CMK (cell line): Measurements from ENCODE around the gene SVOPL.
"Not testable (repeated sequence)": the region's sequence is repeated elsewhere in the genome, so short reads cannot be mapped to it uniquely, and the experiment has no call there.

Experiments used
- DNase-seq: peaks from one replicate; pipeline ENCODE4 v3.0.0-alpha.2; 2010; ENCODE audit warnings: low read depth

Gene SVOPL

GRCh38 chr7:138701537-138701923 lies 368 bp upstream of the SVOPL start:
- DNase-seq, result no peak

- DNase-seq, result no peak
Measured at GRCh38 chr7:138699661-138700060, 1.5 kb downstream of the SVOPL start.

GRCh38 chr7:138698281-138698680 lies 2.9 kb downstream of the SVOPL start:
- no peak for DNase-seq

- DNase-seq, result no peak
Measured at GRCh38 chr7:138697535-138698182, 3.5 kb downstream of the SVOPL start.

- DNase-seq, result not testable (repeated sequence)
Measured at GRCh38 chr7:138695776-138696175, 5.4 kb downstream of the SVOPL start.

GRCh38 chr7:138695106-138695505 lies 6.1 kb downstream of the SVOPL start:
- DNase-seq, result no peak

GRCh38 chr7:138691178-138691577 lies 10.0 kb downstream of the SVOPL start:
- no peak for DNase-seq

GRCh38 chr7:138690495-138690894 lies 10.7 kb downstream of the SVOPL start:
- DNase-seq, result no peak

- not testable (repeated sequence) for DNase-seq
Measured at GRCh38 chr7:138688037-138688436, 13.1 kb downstream of the SVOPL start.

GRCh38 chr7:138684340-138684739 lies 16.8 kb downstream of the SVOPL start:
- no peak for DNase-seq

- no peak for DNase-seq
Measured at GRCh38 chr7:138679793-138680192, 21.4 kb downstream of the SVOPL start.

GRCh38 chr7:138670594-138670993 lies 30.6 kb downstream of the SVOPL start:
- DNase-seq, result peak; percentile 56

- no peak for DNase-seq
Measured at GRCh38 chr7:138669364-138669763, 31.8 kb downstream of the SVOPL start.

- no peak for DNase-seq
Measured at GRCh38 chr7:138668946-138669345, 32.2 kb downstream of the SVOPL start.

- DNase-seq, result no peak
Measured at GRCh38 chr7:138668229-138668596, 32.9 kb downstream of the SVOPL start.

- no peak for DNase-seq
Measured at GRCh38 chr7:138667535-138668228, 33.5 kb downstream of the SVOPL start.

GRCh38 chr7:138666385-138666784 lies 34.8 kb downstream of the SVOPL start:
- no peak for DNase-seq

GRCh38 chr7:138665669-138666140 lies 35.5 kb downstream of the SVOPL start:
- no peak for DNase-seq

GRCh38 chr7:138665249-138665648 lies 35.9 kb downstream of the SVOPL start:
- no peak for DNase-seq

- DNase-seq, result no peak
Measured at GRCh38 chr7:138663725-138664710, 37.1 kb downstream of the SVOPL start.

GRCh38 chr7:138662991-138663320 lies 38.2 kb downstream of the SVOPL start:
- DNase-seq, result no peak

- peak; percentile 34 for DNase-seq
Measured at GRCh38 chr7:138662076-138662990, 38.8 kb downstream of the SVOPL start.
